ENCODE results near the gene RIMS4.

Gene RIMS4

DNA sequence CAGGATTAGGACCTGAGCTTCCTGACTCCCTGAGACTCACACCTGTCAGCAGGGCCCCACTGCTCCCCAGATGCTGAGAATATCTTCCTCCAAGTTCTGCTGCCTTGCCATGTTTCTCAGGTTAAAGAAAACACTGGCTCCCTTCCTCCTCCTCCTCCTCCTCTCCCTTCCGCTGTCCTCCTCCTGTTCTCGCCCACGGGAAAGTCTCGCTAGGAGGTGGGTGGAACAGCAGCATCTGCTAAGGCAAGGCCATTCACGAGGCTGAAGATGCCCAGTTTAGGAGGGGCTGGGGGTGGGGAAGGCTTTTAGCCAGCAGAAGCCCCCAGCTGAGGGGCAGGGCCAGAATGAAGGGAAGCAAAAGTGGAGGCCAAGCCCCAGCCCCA lies 40.9 kb downstream of the RIMS4 start:
- no peaks in the 10 kb centered on the region for H3K36me3 ChIP-seq (replicated peaks; ENCODE audit: insufficient read depth, low read length)
- no peaks in the 10 kb centered on the region for H3K4me1 ChIP-seq (ENCODE audit: low read length)
- no peaks in the 10 kb centered on the region for H3F3A ChIP-seq (ENCODE audit: insufficient read depth, low read length)
- H3K27me3 ChIP-seq (replicated peaks; ENCODE audit: insufficient read depth, low read length), result peaks cover 92% of the 10 kb centered on the region
- no peak overlapping the region for H3K4me2 ChIP-seq (ENCODE audit: low read depth, low read length)
- H3K9me2 ChIP-seq (replicated peaks; ENCODE audit: insufficient read depth, low read length), result no peaks in the 10 kb centered on the region
- no peak overlapping the region for H2AFZ ChIP-seq (ENCODE audit: low read length)
- TF ChIP-seq EZH2 (optimal IDR thresholded peaks at IDR 0.05; ENCODE audit: low read depth, low read length), result no peak
- TF ChIP-seq EZH2phosphoT487 (IDR thresholded peaks at IDR 0.05; ENCODE audit: low read length), result no peak
- TF ChIP-seq, protein P1, sequence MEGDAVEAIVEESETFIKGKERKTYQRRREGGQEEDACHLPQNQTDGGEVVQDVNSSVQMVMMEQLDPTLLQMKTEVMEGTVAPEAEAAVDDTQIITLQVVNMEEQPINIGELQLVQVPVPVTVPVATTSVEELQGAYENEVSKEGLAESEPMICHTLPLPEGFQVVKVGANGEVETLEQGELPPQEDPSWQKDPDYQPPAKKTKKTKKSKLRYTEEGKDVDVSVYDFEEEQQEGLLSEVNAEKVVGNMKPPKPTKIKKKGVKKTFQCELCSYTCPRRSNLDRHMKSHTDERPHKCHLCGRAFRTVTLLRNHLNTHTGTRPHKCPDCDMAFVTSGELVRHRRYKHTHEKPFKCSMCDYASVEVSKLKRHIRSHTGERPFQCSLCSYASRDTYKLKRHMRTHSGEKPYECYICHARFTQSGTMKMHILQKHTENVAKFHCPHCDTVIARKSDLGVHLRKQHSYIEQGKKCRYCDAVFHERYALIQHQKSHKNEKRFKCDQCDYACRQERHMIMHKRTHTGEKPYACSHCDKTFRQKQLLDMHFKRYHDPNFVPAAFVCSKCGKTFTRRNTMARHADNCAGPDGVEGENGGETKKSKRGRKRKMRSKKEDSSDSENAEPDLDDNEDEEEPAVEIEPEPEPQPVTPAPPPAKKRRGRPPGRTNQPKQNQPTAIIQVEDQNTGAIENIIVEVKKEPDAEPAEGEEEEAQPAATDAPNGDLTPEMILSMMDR (IDR thresholded peaks at IDR 0.05; ENCODE audit: low read length), result no peak
- no peaks in the 10 kb centered on the region for H4K20me1 ChIP-seq (ENCODE audit: insufficient read depth, low read length)
- no peak overlapping the region for H3K27ac ChIP-seq (ENCODE audit: low read length)
- no peaks in the 10 kb centered on the region for H3K9me3 ChIP-seq (replicated peaks; ENCODE audit: insufficient read depth, low read length)
- H3K4me3 ChIP-seq (ENCODE audit: low read length), result no peak overlapping the region
- DNase-seq, result no peak
- H3K79me2 ChIP-seq (ENCODE audit: low read length), result no peaks in the 10 kb centered on the region
- no peak overlapping the region for H3K9ac ChIP-seq (ENCODE audit: low read length)

DNA sequence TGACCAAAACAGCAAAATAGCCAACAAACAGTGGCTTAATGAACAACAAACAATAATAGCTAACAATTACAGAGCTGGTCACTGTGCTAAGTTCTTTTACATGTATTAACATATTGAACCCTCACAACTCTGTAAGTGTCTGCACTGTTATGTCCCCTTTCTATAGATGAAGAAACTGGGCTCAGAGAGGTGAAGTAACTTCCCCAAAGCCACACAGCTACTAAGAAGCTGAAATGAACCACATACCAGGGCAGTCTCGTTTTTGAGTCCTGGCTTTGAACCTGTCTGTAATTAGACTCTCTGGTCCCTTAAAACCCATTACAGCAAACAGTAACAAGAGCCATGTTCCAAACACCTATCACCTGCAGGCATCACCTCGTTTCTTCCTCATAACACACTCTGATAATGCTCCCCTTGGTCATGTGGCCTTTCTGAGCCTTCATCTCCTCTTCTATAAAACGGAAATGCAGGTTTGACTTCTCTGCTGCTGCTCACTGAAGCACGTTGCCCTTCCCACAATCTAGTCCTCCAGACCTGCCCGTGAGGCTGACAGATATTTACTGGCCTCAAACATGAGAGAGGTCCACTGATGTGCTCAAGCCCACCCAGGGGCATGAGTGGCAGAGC lies 41.4 kb downstream of the RIMS4 start:
- no peaks in the 10 kb centered on the region for H3K9me2 ChIP-seq (replicated peaks; ENCODE audit: insufficient read depth, low read length)
- H3K27me3 ChIP-seq (replicated peaks; ENCODE audit: insufficient read depth, low read length), result peaks cover 92% of the 10 kb centered on the region
- H3K27ac ChIP-seq (ENCODE audit: low read length), result no peak overlapping the region
- DNase-seq, result no peak
- no peak overlapping the region for H3K4me2 ChIP-seq (ENCODE audit: low read depth, low read length)
- no peaks in the 10 kb centered on the region for H3F3A ChIP-seq (ENCODE audit: insufficient read depth, low read length)
- no peak overlapping the region for H3K9ac ChIP-seq (ENCODE audit: low read length)
- TF ChIP-seq, protein P1 (IDR thresholded peaks at IDR 0.05; ENCODE audit: low read length), result no peak
- TF ChIP-seq EZH2phosphoT487 (IDR thresholded peaks at IDR 0.05; ENCODE audit: low read length) (no peak), EZH2 (optimal IDR thresholded peaks at IDR 0.05; ENCODE audit: low read depth, low read length) (no peak)
- no peaks in the 10 kb centered on the region for H3K36me3 ChIP-seq (replicated peaks; ENCODE audit: insufficient read depth, low read length)
- no peaks in the 10 kb centered on the region for H3K4me1 ChIP-seq (ENCODE audit: low read length)
- no peaks in the 10 kb centered on the region for H3K9me3 ChIP-seq (replicated peaks; ENCODE audit: insufficient read depth, low read length)
- H4K20me1 ChIP-seq (ENCODE audit: insufficient read depth, low read length), result no peaks in the 10 kb centered on the region
- no peak overlapping the region for H3K4me3 ChIP-seq (ENCODE audit: low read length)
- H2AFZ ChIP-seq (ENCODE audit: low read length), result no peak overlapping the region
- H3K79me2 ChIP-seq (ENCODE audit: low read length), result no peaks in the 10 kb centered on the region

DNA sequence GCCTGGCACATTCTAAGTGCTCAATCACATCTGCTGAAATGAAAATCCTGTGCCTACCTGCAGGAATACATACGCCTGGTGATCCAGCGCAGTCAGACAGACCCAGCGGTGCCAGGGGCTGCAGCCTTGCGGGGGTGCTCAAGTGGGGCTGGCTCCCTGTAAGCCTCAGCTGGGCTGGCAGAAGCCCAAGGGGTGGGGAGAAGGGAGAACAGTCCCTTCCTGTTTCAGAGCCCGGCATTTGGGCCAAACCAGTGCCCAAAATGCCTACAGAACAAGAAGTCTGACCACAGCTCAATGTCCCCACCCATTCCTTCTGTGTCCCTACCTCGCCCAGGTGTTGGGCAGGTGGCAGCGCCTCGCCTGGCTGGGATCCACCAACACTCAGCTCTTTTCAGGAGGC lies 42.1 kb downstream of the RIMS4 start:
- H3K9me2 ChIP-seq (replicated peaks; ENCODE audit: insufficient read depth, low read length), result no peaks in the 10 kb centered on the region
- H3K9ac ChIP-seq (ENCODE audit: low read length), result no peak overlapping the region
- peaks cover 89% of the 10 kb centered on the region for H3K27me3 ChIP-seq (replicated peaks; ENCODE audit: insufficient read depth, low read length)
- no peaks in the 10 kb centered on the region for H3K9me3 ChIP-seq (replicated peaks; ENCODE audit: insufficient read depth, low read length)
- H2AFZ ChIP-seq (ENCODE audit: low read length), result no peak overlapping the region
- TF ChIP-seq EZH2phosphoT487 (IDR thresholded peaks at IDR 0.05; ENCODE audit: low read length), result no peak
- TF ChIP-seq, protein P1 (IDR thresholded peaks at IDR 0.05; ENCODE audit: low read length), result no peak
- TF ChIP-seq EZH2 (optimal IDR thresholded peaks at IDR 0.05; ENCODE audit: low read depth, low read length), result no peak
- no peak overlapping the region for H3K27ac ChIP-seq (ENCODE audit: low read length)
- H3K4me1 ChIP-seq (ENCODE audit: low read length), result no peaks in the 10 kb centered on the region
- no peak for DNase-seq
- H3K4me2 ChIP-seq (ENCODE audit: low read depth, low read length), result no peak overlapping the region
- no peak overlapping the region for H3K4me3 ChIP-seq (ENCODE audit: low read length)
- no peaks in the 10 kb centered on the region for H3K79me2 ChIP-seq (ENCODE audit: low read length)
- no peaks in the 10 kb centered on the region for H3K36me3 ChIP-seq (replicated peaks; ENCODE audit: insufficient read depth, low read length)
- no peaks in the 10 kb centered on the region for H4K20me1 ChIP-seq (ENCODE audit: insufficient read depth, low read length)
- H3F3A ChIP-seq (ENCODE audit: insufficient read depth, low read length), result no peaks in the 10 kb centered on the region

Measured in MM.1S (cell line).